ENCODE data around the gene INTS11. TPM values are rescaled to one million over a fixed set of nuclear protein-coding genes. Genes with fewer than 3 reads are reported as not detected.
A peak's percentile ranks its signal among the peaks of the same experiment; 100 is the strongest.

The INTS11 gene
- total and polyA plus RNA-seq, 3 experiments from 2014 or later, result 70.5 to 118 (median 117) TPM

- no peak overlapping the region for H3K4me3 ChIP-seq (ENCODE audit: low read length)
- Mint-ChIP-seq H3K27me3 (no peaks in the 10 kb centered on the region), H3K9me3 (no peaks in the 10 kb centered on the region), H3K27ac (peak overlapping the region in 1 of 8 donors; percentile 26), H3K36me3 (no peaks in the 10 kb centered on the region), H3K4me3 (peak overlapping the region in 1 of 7 donors; percentile 60), H3K4me1 (peaks cover 0 to 5% (median 0%) of the 10 kb centered on the region in 3 donors)
- H3K27me3 ChIP-seq (ENCODE audit: insufficient read depth, low read length, poor library complexity, severe bottlenecking), result no peaks in the 10 kb centered on the region
- no peak overlapping the region for H3K27ac ChIP-seq (ENCODE audit: low read depth, low read length)
- ChIA-PET POLR2A (interaction anchor here (0.7 kb wide), 1 partner anchor 31 kb away, joined by 4 read pairs; no protein-coding TSS in a partner anchor), CTCF (no interaction called here)
- H3K4me1 ChIP-seq (ENCODE audit: insufficient read depth, low read length), result peaks cover 7% of the 10 kb centered on the region
- DNase-seq, result no peak
- H3K9me3 ChIP-seq (ENCODE audit: low read length), result no peaks in the 10 kb centered on the region
- H3K36me3 ChIP-seq (ENCODE audit: insufficient read depth, low read length), result no peaks in the 10 kb centered on the region
Measured at GRCh38 chr1:1278620-1279019, 45.8 kb downstream of the INTS11 start.

DNA sequence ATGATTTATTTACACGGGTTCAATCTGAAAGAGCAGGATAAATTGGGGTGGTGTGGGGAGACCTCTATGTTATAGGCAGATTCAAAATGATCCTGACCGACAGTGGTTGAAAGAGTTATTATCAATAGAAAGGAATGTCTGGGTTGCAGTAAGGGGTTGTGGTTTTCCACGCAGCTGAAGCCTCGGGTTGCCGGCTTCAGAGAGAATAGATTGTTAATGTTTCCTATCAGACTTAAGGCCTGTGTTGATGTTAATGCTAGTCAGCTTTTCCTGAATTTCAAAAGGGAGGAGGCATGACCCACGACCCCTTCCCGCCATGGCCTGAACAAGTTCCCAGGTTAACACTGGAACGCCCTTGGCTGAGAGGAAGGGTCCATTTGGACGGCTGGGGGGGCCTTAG lies 48.6 kb downstream of the INTS11 start:
- no peak overlapping the region for H3K27ac ChIP-seq (ENCODE audit: low read depth, low read length)
- Mint-ChIP-seq H3K36me3 (peaks cover 0 to 16% (median 0%) of the 10 kb centered on the region in 3 donors), H3K27me3 (no peaks in the 10 kb centered on the region), H3K4me3 (peak overlapping the region; percentile 30 to 64 (median 42)), H3K27ac (peak overlapping the region in 3 of 8 donors; percentile 45 to 86 (median 57)), H3K9me3 (no peaks in the 10 kb centered on the region), H3K4me1 (peaks cover 15 to 29% (median 23%) of the 10 kb centered on the region in 3 donors)
- CTCF ChIA-PET, result interaction anchor here (0.6 kb wide), 1 partner anchor 16 kb away, joined by 3 read pairs; no protein-coding TSS in a partner anchor
- no peaks in the 10 kb centered on the region for H3K36me3 ChIP-seq (ENCODE audit: insufficient read depth, low read length)
- no peak overlapping the region for H3K4me3 ChIP-seq (ENCODE audit: low read length)
- H3K27me3 ChIP-seq (ENCODE audit: insufficient read depth, low read length, poor library complexity, severe bottlenecking), result no peaks in the 10 kb centered on the region
- no peaks in the 10 kb centered on the region for H3K9me3 ChIP-seq (ENCODE audit: low read length)
- no peak for DNase-seq
- POLR2A ChIA-PET, result no interaction called here
- peaks cover 26% of the 10 kb centered on the region for H3K4me1 ChIP-seq (ENCODE audit: insufficient read depth, low read length)

DNA sequence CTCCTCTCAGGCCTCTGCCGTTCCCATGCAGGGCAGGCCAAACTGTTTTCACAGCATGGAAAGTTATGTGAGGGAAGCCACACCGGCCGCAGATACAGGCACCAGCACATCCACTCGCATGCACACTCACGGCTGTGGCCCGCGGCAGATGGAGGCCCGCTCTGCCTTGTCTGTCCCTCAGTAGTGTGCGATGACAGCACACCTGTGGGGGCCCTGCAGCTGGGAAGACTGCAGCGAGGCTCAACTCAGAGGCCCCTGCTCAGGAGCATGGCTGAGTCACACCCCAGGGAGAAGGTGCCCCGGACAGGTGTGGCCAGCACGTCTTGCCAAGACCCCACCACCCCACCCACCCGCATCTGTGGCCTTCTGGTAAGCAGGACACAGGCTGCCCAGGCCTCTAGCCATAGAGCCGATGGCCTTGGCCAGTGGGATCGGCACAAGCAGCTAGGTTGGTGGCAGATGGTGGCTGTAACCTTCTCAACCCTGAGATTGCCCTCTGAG lies 49.5 kb downstream of the INTS11 start:
- peaks cover 24 to 38% (median 31%) of the 10 kb centered on the region in 3 donors for H3K4me1 Mint-ChIP-seq
- Histone ChIP-seq H3K4me1 (ENCODE audit: insufficient read depth, low read length) (peaks cover 35% of the 10 kb centered on the region), H3K4me3 (ENCODE audit: low read length) (no peak overlapping the region), H3K36me3 (ENCODE audit: insufficient read depth, low read length) (no peaks in the 10 kb centered on the region), H3K27ac (ENCODE audit: low read depth, low read length) (no peak overlapping the region), H3K27me3 (ENCODE audit: insufficient read depth, low read length, poor library complexity, severe bottlenecking) (no peaks in the 10 kb centered on the region), H3K9me3 (ENCODE audit: low read length) (no peaks in the 10 kb centered on the region)
- no peaks in the 10 kb centered on the region for H3K9me3 Mint-ChIP-seq
- DNase-seq, result no peak
- peaks cover 0 to 25% (median 3%) of the 10 kb centered on the region in 3 donors for H3K36me3 Mint-ChIP-seq
- H3K4me3 Mint-ChIP-seq, result peak overlapping the region; percentile 53 to 87 (median 64)
- POLR2A ChIA-PET, result no interaction called here
- H3K27me3 Mint-ChIP-seq, result no peaks in the 10 kb centered on the region
- H3K27ac Mint-ChIP-seq, result peak overlapping the region in 3 of 8 donors; percentile 23 to 68 (median 43)
- CTCF ChIA-PET, result interaction anchor here (0.6 kb wide), 1 partner anchor 17 kb away, joined by 3 read pairs; no protein-coding TSS in a partner anchor

DNA sequence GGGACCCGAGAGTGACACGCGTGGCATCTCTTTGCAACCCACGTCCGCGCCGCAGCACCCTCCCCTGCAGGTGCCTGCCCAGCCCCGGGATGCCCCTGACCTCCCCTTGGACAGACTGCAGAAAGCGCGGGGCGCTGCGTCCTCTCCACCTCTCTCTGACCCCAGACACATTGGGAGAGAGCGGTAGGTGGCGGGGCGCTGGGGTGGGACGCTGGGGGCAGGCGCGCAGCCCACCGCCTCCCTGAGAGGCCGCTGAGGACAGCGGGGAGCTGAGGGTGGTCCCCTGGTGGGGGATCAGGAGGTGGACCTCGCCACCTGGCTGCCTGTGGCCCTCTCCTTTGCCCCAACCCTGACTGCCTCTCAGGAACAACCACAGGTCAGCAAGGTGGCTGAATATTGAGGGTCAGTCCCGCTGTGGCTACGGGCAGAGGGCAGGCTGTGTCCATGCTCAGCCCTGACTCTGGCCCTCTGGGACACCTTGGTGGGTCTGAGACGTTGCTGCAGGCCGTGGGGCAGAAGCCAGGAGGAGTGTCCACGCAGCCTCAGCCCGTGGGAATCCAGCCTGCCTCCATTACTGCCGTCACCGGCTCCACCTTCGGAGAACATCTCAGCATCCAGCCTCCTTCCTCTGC lies 50.0 kb downstream of the INTS11 start:
- no peaks in the 10 kb centered on the region for H3K27me3 Mint-ChIP-seq

GRCh38 chr1:1273512-1274298 lies 50.8 kb downstream of the INTS11 start, which contains the start of gene UBE2J2:
TSS of gene UBE2J2 (minus strand) at chr1:1273854. CDS start at chr1:1267992, 5,862 bp downstream.
- Mint-ChIP-seq H3K9me3 (no peaks in the 10 kb centered on the region), H3K27ac (peak within 1 kb of the TSS; percentile 76 to 93 (median 88)), H3K4me1 (peaks cover 28 to 46% (median 37%) of the 10 kb centered on the region in 3 donors), H3K4me3 (peak within 1 kb of the TSS; percentile 85 to 92 (median 87)), H3K36me3 (peaks cover 0 to 30% (median 3%) of the 10 kb centered on the region in 3 donors), H3K27me3 (no peaks in the 10 kb centered on the region)
- POLR2A ChIA-PET, result interaction anchor here (0.6 to 1.4 kb wide), 3 partner anchors 11 to 41 kb away, joined by 3 read pairs; no protein-coding TSS in a partner anchor
- no peaks in the 10 kb centered on the region for H3K9me3 ChIP-seq (ENCODE audit: low read length)
- H3K4me3 ChIP-seq (ENCODE audit: low read length), result peak within 1 kb of the TSS; percentile 84
- peaks cover 39% of the 10 kb centered on the region for H3K4me1 ChIP-seq (ENCODE audit: insufficient read depth, low read length)
- peak within 1 kb of the TSS; percentile 72 for H3K27ac ChIP-seq (ENCODE audit: low read depth, low read length)
- H3K36me3 ChIP-seq (ENCODE audit: insufficient read depth, low read length), result no peaks in the 10 kb centered on the region
- DNase-seq, result peak; percentile 88 to 95 (median 90)
- CTCF ChIA-PET, result interaction anchor here (0.6 to 1.4 kb wide), 2 partner anchors 23 to 98 kb away, joined by 3 read pairs; no protein-coding TSS in a partner anchor
- no peaks in the 10 kb centered on the region for H3K27me3 ChIP-seq (ENCODE audit: insufficient read depth, low read length, poor library complexity, severe bottlenecking)

More for the DNA sequence above, 50.0 kb downstream of the INTS11 start:
- Histone ChIP-seq H3K27ac (ENCODE audit: low read depth, low read length) (peak overlapping the region; percentile 47), H3K27me3 (ENCODE audit: insufficient read depth, low read length, poor library complexity, severe bottlenecking) (no peaks in the 10 kb centered on the region), H3K9me3 (ENCODE audit: low read length) (no peaks in the 10 kb centered on the region), H3K4me3 (ENCODE audit: low read length) (peak overlapping the region; percentile 59), H3K4me1 (ENCODE audit: insufficient read depth, low read length) (peaks cover 39% of the 10 kb centered on the region), H3K36me3 (ENCODE audit: insufficient read depth, low read length) (no peaks in the 10 kb centered on the region)
- Mint-ChIP-seq H3K9me3 (no peaks in the 10 kb centered on the region), H3K27ac (peak overlapping the region in 4 of 8 donors; percentile 15 to 68 (median 33)), H3K4me1 (peaks cover 28 to 43% (median 37%) of the 10 kb centered on the region in 3 donors), H3K36me3 (peaks cover 0 to 28% (median 3%) of the 10 kb centered on the region in 3 donors), H3K4me3 (peak overlapping the region; percentile 53 to 87 (median 71))
- DNase-seq, result no peak
- ChIA-PET CTCF (interaction anchor here (0.6 to 1.4 kb wide), 2 partner anchors 24 to 97 kb away, joined by 3 read pairs; no protein-coding TSS in a partner anchor), POLR2A (interaction anchor here (1.4 kb wide), 1 partner anchor 31 kb away, joined by 3 read pairs; no protein-coding TSS in a partner anchor)

- H3K27ac Mint-ChIP-seq, result peak overlapping the region; percentile 76 to 93 (median 88)
- Histone ChIP-seq H3K36me3 (ENCODE audit: insufficient read depth, low read length) (no peaks in the 10 kb centered on the region), H3K27ac (ENCODE audit: low read depth, low read length) (peak overlapping the region; percentile 72), H3K4me3 (ENCODE audit: low read length) (peak overlapping the region; percentile 84), H3K4me1 (ENCODE audit: insufficient read depth, low read length) (peaks cover 39% of the 10 kb centered on the region), H3K27me3 (ENCODE audit: insufficient read depth, low read length, poor library complexity, severe bottlenecking) (no peaks in the 10 kb centered on the region), H3K9me3 (ENCODE audit: low read length) (no peaks in the 10 kb centered on the region)
- H3K4me1 Mint-ChIP-seq, result peaks cover 28 to 51% (median 37%) of the 10 kb centered on the region in 3 donors
- no peaks in the 10 kb centered on the region for H3K27me3 Mint-ChIP-seq
- CTCF ChIA-PET, result interaction anchor here (1.4 kb wide), 1 partner anchor 98 kb away, joined by 3 read pairs; no protein-coding TSS in a partner anchor
- H3K9me3 Mint-ChIP-seq, result no peaks in the 10 kb centered on the region
- peaks cover 0 to 35% (median 3%) of the 10 kb centered on the region in 3 donors for H3K36me3 Mint-ChIP-seq
- POLR2A ChIA-PET, result interaction anchor here (0.6 to 1.4 kb wide), 3 partner anchors 12 to 41 kb away, joined by 3 read pairs; no protein-coding TSS in a partner anchor
- H3K4me3 Mint-ChIP-seq, result peak overlapping the region; percentile 85 to 92 (median 87)
- DNase-seq, result no peak
Measured at GRCh38 chr1:1273209-1273511, 51.3 kb downstream of the INTS11 start.

- Histone ChIP-seq H3K4me3 (ENCODE audit: low read length) (peak overlapping the region; percentile 84), H3K27me3 (ENCODE audit: insufficient read depth, low read length, poor library complexity, severe bottlenecking) (no peaks in the 10 kb centered on the region), H3K27ac (ENCODE audit: low read depth, low read length) (peak overlapping the region; percentile 72), H3K36me3 (ENCODE audit: insufficient read depth, low read length) (no peaks in the 10 kb centered on the region), H3K4me1 (ENCODE audit: insufficient read depth, low read length) (peaks cover 39% of the 10 kb centered on the region), H3K9me3 (ENCODE audit: low read length) (no peaks in the 10 kb centered on the region)
- peak in 1 of 5 donors; percentile 23 for DNase-seq
- ChIA-PET CTCF (interaction anchor here (1.4 kb wide), 1 partner anchor 99 kb away, joined by 3 read pairs; no protein-coding TSS in a partner anchor), POLR2A (interaction anchor here (1.4 kb wide), 1 partner anchor 33 kb away, joined by 3 read pairs; no protein-coding TSS in a partner anchor)
- H3K36me3 Mint-ChIP-seq, result peaks cover 0 to 39% (median 3%) of the 10 kb centered on the region in 3 donors
- H3K27me3 Mint-ChIP-seq, result no peaks in the 10 kb centered on the region
- no peaks in the 10 kb centered on the region for H3K9me3 Mint-ChIP-seq
- H3K4me3 Mint-ChIP-seq, result peak overlapping the region; percentile 85 to 92 (median 87)
- peak overlapping the region; percentile 76 to 93 (median 90) for H3K27ac Mint-ChIP-seq
- H3K4me1 Mint-ChIP-seq, result peaks cover 28 to 54% (median 37%) of the 10 kb centered on the region in 3 donors
Measured at GRCh38 chr1:1272341-1273208, 51.9 kb downstream of the INTS11 start.

Data from CD8-positive, alpha-beta memory T cell (primary cell).